Ammon's horn (tissue), 1 donor: ENCODE measurements around the gene TMEM145.
A peak's percentile ranks its signal among the peaks of the same experiment; 100 is the strongest.
"Not testable (repeated sequence)": the region's sequence is repeated elsewhere in the genome, so short reads cannot be mapped to it uniquely, and the experiment has no call there.

Experiments
- DNase-seq: peaks from one replicate; pipeline ENCODE4 v3.0.0-alpha.2; 2016; ENCODE audit warnings: low spot score

Gene TMEM145

DNA sequence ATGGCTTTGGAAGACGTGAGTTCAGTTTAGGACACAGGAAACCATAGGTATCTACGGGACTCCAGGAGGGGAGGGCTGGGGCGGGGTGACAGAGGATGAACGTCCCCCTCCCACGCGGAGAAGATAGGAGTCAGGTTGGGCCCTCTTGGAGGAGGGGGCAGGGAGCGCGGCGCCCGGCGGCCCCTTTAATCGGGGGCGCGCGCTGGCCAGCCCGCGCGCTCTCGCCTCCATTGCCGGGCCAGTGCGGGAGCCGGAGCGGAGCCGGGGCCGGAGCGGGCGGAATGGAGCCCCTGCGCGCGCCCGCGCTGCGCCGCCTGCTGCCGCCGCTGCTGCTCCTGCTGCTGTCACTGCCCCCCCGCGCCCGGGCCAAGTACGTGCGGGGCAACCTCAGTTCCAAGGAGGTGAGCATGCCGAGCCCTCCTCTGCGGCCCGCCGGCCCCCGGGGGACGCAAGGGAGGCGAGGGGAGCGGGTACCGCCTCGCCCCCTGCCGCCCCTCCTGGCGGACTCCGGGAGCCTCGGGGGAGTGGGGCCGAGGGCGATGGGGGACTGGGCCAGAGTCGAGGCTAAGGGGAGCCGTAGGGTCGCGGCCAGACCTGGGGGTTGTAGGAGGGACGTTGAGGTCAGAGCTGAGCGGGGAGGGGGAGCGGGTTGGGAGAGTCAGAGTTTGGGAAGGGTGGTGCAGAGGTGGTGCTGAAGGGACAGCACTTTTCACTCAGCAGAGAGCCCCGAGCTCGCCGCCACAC lies at the start of gene TMEM145:
TMEM145 (plus strand) TSS at position 214 of the 744 bp plus-strand sequence; CDS start at position 282, 68 bp downstream.
- DNase-seq = peak; percentile 55

DNA sequence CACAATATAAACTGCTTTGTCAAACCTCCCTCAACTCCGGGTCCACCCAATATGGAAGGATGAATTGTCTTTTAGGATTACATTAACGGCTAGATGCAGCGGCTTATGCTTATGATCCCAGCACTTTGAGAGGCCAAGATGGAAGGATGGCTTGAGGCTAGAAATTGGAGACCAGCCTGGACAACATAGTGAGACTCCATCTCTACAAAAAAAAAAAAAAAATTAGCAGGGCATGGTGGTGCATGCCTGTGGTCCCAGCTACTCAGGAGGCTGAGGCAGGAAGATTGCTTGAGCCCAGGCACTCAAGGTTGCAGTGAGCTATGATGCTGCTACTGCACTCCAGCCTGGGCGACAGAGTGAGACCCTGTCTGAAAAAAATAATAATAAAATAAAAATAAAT lies 47.0 kb upstream of the TMEM145 start:
- not testable (repeated sequence) for DNase-seq

DNA sequence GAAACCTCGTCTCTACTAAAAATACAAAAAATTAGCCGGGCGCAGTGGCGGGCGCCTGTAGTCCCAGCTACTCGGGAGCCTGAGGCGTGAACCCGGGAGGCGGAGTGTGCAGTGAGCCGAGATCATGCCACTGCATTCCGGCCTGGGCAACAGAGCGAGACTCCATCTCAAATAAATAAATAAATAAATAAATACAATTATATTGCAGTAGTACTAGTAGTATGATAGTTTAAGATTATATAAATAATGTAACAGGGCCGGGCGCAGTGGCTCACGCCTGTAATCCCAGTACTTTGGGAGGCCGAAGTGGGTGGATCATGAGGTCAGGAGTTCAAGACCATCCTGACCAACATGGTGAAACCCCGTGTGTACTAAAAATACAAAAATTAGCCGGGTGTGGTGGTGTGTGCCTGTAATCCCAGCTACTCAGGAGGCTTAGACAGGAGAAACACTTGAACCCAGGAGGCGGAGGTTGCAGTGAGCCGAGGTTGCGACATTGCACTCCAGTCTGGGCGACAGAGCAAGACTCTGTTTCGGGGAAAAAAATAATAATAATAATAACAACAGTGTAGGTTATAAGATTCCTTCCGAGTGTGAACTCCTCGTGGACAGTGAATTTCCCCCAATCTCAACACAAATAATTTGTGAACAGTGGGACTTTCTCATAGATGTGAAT lies 46.0 kb upstream of the TMEM145 start:
- DNase-seq = not testable (repeated sequence)

GRCh38 chr19:42267644-42268141 lies 45.4 kb upstream of the TMEM145 start:
- no peak for DNase-seq

DNA sequence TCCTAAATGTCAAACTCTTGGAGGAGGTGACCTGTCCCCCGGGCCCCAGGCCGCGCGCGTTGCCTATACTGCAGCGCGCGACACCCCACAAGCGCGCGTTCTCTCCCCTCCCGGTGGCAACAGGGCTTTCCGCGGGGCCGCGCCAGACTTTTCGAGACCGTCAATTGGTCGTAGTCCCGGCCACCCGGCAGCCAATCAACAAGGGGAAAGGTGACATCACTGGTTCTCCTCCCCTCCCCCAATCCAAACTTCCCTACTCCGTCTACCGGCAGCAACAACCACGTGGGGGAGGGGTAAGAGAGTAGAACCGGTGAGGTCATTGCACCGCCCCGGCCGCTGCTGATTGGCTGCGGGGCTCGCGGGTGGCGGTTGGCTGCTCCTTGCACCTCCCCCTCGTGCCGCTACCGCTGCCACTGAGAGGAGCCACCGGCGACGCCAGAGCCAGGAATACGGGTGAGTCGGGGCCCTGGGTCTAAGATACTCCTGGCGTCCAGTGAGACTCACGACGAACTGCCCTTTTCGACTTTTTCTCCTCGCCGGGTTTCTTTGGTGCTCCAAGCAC lies 44.9 kb upstream of the TMEM145 start:
- peak; percentile 100 for DNase-seq

- DNase-seq = peak; percentile 100
Observed at GRCh38 chr19:42268704-42269477, 44.2 kb upstream of the TMEM145 start, which contains the start of gene CIC. Gene CIC (plus strand): TSS chr19:42269252. CDS start chr19:42271784, 2,532 bp downstream.

DNA sequence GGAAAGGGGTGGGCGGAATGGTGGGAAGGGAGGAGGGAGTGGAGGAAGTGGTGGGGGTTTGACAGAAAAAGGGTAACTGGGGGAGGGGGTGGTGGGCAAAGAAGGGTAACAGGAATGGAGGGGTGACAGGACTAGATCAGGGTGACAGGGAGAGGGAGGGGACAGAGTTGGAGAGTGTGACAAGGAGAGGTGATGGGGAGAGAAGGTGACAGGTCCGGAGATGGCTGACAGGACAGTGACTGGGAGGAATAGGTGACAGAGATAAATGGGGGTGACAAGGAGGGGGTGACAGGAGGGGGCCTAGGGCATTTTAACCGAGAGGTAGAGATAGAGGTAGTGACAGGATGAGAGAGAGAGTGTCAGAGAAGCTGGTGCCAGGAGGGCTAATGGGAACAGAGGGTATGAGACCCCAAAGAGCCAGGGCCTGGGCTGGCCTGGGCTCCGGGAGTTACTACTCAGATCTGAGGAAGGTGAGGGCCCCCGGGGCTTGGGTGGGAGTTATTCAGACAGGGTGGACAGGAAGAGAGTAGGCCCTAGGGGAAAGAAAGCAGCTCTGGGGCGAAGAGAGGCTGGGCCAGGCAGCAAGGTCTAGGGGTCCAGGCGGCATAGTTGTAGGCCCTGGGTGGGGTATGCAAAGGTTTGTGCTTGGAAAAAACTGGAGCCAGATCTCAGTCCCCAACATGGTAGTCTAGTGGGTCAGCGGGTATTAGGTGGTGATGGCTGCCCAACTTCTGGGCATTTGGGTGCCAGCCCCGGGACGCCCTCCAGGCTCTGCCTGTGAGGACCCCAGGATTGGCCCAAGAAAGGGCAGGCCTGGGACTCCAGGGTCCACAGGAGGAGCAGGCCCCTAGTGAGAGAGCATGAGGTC lies 43.4 kb upstream of the TMEM145 start:
- no peak for DNase-seq

GRCh38 chr19:42270346-42271044 lies 42.6 kb upstream of the TMEM145 start:
- peak; percentile 82 for DNase-seq

- no peak for DNase-seq
Observed at GRCh38 chr19:42271045-42271419, 42.1 kb upstream of the TMEM145 start.

GRCh38 chr19:42271861-42272534 lies 41.1 kb upstream of the TMEM145 start:
- DNase-seq = no peak

DNA sequence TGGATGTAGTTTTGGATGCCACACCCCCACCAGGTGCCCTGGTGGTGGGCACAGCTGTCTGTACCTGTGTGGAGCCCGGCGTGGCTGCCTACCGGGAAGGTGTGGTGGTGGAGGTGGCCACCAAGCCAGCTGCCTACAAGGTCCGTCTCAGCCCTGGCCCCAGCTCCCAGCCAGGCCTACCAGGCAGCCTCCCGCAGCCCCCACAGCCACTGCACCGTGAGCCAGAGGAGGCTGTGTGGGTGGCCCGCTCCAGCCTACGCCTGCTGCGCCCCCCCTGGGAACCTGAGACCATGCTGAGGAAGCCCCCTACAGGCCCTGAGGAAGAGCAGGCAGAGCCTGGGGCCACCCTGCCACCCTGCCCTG lies 40.6 kb upstream of the TMEM145 start:
- no peak for DNase-seq

- DNase-seq = no peak
Observed at GRCh38 chr19:42272989-42273406, 40.1 kb upstream of the TMEM145 start.

DNA sequence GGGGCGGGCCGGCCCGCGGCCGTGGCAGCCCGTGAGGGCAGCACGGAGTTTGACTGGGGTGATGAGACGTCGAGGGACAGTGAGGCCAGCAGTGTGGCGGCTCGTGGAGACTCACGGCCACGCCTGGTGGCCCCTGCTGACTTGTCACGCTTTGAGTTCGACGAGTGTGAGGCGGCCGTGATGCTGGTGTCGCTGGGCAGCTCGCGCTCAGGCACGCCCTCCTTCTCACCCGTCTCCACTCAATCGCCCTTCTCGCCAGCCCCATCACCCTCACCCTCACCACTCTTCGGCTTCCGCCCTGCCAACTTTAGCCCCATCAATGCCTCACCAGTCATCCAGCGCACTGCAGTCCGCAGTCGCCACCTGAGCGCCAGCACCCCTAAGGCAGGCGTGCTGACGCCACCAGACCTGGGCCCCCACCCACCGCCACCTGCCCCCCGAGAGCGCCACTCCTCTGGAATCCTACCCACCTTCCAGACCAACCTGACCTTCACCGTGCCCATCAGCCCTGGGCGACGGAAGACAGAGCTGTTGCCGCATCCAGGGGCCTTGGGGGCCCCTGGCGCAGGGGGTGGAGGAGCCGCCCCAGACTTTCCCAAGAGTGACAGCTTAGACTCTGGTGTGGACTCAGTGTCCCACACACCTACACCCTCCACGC lies 39.6 kb upstream of the TMEM145 start:
- DNase-seq = no peak

- DNase-seq = peak; percentile 1
Observed at GRCh38 chr19:42274065-42274682, 38.9 kb upstream of the TMEM145 start.

GRCh38 chr19:42275103-42275502 lies 38.0 kb upstream of the TMEM145 start:
- DNase-seq = peak; percentile 1

- peak; percentile 1 for DNase-seq
Observed at GRCh38 chr19:42275517-42275916, 37.6 kb upstream of the TMEM145 start.

DNA sequence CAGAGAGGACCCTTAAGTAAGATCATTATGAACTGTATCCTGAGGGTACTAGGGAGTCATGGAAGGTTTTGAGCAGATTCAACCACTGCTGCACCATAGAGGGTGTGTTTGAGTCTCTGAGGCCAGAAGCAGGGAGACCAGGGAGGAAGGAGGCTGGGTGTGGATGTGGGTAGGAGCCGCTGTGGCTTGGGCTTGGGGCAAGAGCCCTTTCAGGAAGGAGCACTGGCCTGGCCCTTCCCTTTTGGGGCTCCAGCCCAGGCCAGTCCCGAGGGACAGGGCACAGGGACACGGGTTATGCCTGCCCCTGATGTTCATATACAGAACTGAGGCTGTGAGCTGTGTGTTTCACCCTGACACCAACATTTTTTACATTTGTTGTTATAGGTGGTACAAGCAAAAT lies 36.8 kb upstream of the TMEM145 start:
- DNase-seq = peak; percentile 1

DNA sequence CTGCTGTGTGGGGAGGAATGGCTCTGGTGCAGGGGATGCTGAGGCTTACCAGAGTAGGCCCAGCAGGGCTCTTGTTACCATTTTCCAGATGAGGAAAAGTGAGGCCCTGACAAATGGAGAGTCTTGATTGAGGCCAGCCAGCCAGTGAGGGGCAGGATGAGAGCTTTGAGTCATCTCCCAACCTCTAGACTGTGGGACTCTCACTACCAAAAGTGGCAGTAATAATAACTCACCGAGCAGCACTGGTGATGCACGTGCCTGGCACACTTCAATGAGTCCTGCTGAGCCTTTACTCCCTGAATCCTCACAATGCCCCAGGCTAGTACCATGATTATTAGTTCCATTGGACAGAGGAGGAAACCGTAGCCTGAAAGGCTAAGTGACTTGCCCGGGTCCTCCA lies 36.3 kb upstream of the TMEM145 start:
- peak; percentile 0 for DNase-seq
